Neutrophil (primary cell): ENCODE results near the gene CCDC88A.
"Not testable (repeated sequence)": the region's sequence is repeated elsewhere in the genome, so short reads cannot be mapped to it uniquely, and the experiment has no call there.

Experiments used
- H3K27ac ChIP-seq: fragments of 200-600 bp; sonication (generic); 2 replicates; pipeline ENCODE4 v1.5.1; 2016; ENCODE audit warnings: mild to moderate bottlenecking, moderate library complexity
- H3K27me3 ChIP-seq: fragments of 200-600 bp; sonication (generic); 2 replicates; pipeline ENCODE4 v1.6.0; 2016; ENCODE audit warnings: mild to moderate bottlenecking
- H3K36me3 ChIP-seq: fragments of 200-600 bp; sonication (generic); 2 replicates; pipeline ENCODE4 v1.5.1; 2017
- H3K4me1 ChIP-seq, 2 experiments: fragments of 200-600 bp in 1 of 2; sonication (generic) in 1 of 2; 1 replicate in 1 of 2; 2 replicates in 1 of 2; pipeline versions ENCODE4 v1.5.1 to v1.6.1; 2013 to 2016; ENCODE audit warnings: low read depth in 1 of 2, low read length in 1 of 2, mild to moderate bottlenecking in 1 of 2, moderate library complexity in 1 of 2; ENCODE audit not compliant: control insufficient read depth in 1 of 2, insufficient read depth in 1 of 2
- H3K4me3 ChIP-seq, 2 experiments: fragments of 200-600 bp in 1 of 2; sonication (generic) in 1 of 2; 1 replicate in 1 of 2; 2 replicates in 1 of 2; pipeline ENCODE4 v1.5.1; 2013 to 2016; ENCODE audit warnings: low read depth in 1 of 2, low read length in 1 of 2, mild to moderate bottlenecking in 1 of 2, moderate library complexity in 1 of 2
- H3K9me3 ChIP-seq: fragments of 200-600 bp; sonication (generic); 2 replicates; pipeline ENCODE4 v1.5.1; 2016
- CTCF ChIP-seq: fragments of 200-600 bp; sonication (generic); IDR thresholded peaks from 2 replicates; pipeline ENCODE4 v1.5.1; 2016; ENCODE audit warnings: antibody characterized with exemption

CCDC88A gene

DNA sequence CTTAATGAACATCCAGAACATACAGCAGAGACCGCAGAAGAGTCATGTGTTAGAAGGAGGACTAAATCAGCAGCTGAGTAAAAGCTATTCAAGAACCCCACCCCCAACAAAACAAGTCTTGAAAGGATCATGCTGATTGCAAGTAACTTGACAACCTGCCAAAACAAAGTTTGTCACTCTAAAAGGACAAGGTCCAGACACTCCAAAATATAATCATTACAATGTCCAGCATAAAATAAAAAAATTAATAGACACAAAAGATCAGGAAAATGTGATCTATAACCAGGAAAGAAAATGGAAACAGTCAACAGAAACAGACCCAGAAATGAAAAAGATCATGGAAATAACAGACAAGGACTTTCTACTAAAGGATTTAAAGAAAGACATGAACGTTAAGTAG lies 28.5 kb downstream of the CCDC88A start:
- H3K4me3 ChIP-seq: no peak overlapping the region
- H3K27me3 ChIP-seq: no peaks in the 10 kb centered on the region
- H3K27ac ChIP-seq: no peak overlapping the region
- no peaks in the 10 kb centered on the region for H3K36me3 ChIP-seq
- no peaks in the 10 kb centered on the region for H3K9me3 ChIP-seq
- TF ChIP-seq CTCF: no peak
- peaks cover 0 to 5% of the 10 kb centered on the region in 2 experiments for H3K4me1 ChIP-seq

DNA sequence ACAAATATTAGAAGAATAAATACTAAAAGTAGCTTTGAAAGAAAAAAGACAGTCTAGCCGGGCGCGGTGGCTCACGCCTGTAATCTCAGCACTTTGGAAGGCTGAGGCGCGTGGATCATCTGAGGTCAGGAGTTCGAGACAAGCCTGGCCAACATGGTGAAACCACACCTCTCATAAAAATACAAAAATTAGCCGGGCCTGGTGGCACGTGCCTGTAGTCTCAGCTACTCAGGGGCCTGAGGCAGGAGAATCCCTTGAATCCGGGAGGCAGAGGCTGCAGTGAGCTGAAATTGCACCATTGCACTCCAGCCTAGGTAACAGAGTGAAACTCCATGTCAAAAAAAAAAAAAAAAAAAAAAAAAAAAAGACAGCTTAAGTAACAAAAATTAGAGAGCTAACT lies 34.1 kb downstream of the CCDC88A start:
- H3K36me3 ChIP-seq: not testable (repeated sequence)

DNA sequence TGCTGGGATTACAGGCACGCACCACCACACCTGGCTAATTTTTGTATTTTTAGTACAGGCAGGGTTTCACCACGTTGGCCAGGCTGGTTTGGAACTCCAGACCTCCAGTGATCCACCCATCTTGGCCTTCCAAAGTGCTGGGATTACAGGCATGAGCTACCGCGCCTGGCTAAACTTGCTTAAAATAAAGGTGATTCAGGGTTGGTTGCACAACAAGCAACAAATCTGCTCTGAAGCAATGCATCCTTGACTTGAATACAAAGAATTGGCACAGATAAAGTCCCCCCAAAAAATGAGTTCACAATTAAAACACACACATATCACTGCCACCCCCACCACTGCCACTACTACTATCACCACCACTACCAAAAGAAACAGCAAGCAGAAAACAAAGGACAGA lies 34.9 kb downstream of the CCDC88A start:
- Histone ChIP-seq H3K9me3 (no peaks in the 10 kb centered on the region), H3K27me3 (no peaks in the 10 kb centered on the region), H3K27ac (no peak overlapping the region), H3K36me3 (no peaks in the 10 kb centered on the region), H3K4me1 (peaks cover 0 to 5% of the 10 kb centered on the region in 2 experiments), H3K4me3 (no peak overlapping the region)
- TF ChIP-seq CTCF: no peak

More for the DNA sequence above, 34.1 kb downstream of the CCDC88A start:
- H3K9me3 ChIP-seq, H3K4me3 ChIP-seq, H3K27me3 ChIP-seq, H3K4me1 ChIP-seq, H3K27ac ChIP-seq: not testable (repeated sequence)

DNA sequence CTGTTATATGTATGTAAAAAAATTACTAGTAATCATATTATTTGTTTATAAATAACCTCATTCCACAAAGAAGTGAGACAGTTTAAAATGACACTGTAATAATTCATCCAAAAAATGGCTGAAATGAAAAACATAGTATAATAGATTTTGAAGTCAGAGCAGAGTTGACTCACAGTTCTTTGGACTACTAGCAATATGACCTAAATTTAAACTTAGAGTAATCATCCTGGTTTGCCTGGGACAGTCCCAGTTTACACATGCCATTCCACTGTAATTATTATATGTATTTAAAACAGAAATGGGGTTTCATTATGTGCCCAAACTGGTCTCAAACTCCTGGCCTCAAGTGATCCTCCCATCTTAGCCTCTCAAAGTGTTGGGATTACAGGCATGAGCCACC lies 48.3 kb downstream of the CCDC88A start:
- Histone ChIP-seq H3K4me1 (no peaks in the 10 kb centered on the region), H3K36me3 (no peaks in the 10 kb centered on the region), H3K4me3 (no peak overlapping the region), H3K9me3 (no peaks in the 10 kb centered on the region), H3K27ac (no peak overlapping the region), H3K27me3 (no peaks in the 10 kb centered on the region)
- TF ChIP-seq CTCF: no peak

GRCh38 chr2:55370208-55370607 lies 49.4 kb downstream of the CCDC88A start:
- H3K4me1 ChIP-seq: no peaks in the 10 kb centered on the region
- H3K4me3 ChIP-seq: no peak overlapping the region
- no peak for TF ChIP-seq CTCF
- no peaks in the 10 kb centered on the region for H3K9me3 ChIP-seq
- no peaks in the 10 kb centered on the region for H3K36me3 ChIP-seq
- H3K27me3 ChIP-seq: no peaks in the 10 kb centered on the region
- no peak overlapping the region for H3K27ac ChIP-seq

GRCh38 chr2:55365303-55365702 lies 54.4 kb downstream of the CCDC88A start:
- Histone ChIP-seq H3K4me3 (no peak overlapping the region), H3K4me1 (no peaks in the 10 kb centered on the region), H3K27ac (no peak overlapping the region), H3K9me3 (no peaks in the 10 kb centered on the region), H3K27me3 (no peaks in the 10 kb centered on the region), H3K36me3 (no peaks in the 10 kb centered on the region)
- TF ChIP-seq CTCF: no peak
